ENCODE measurements around the gene NEMP2.

The NEMP2 gene

DNA sequence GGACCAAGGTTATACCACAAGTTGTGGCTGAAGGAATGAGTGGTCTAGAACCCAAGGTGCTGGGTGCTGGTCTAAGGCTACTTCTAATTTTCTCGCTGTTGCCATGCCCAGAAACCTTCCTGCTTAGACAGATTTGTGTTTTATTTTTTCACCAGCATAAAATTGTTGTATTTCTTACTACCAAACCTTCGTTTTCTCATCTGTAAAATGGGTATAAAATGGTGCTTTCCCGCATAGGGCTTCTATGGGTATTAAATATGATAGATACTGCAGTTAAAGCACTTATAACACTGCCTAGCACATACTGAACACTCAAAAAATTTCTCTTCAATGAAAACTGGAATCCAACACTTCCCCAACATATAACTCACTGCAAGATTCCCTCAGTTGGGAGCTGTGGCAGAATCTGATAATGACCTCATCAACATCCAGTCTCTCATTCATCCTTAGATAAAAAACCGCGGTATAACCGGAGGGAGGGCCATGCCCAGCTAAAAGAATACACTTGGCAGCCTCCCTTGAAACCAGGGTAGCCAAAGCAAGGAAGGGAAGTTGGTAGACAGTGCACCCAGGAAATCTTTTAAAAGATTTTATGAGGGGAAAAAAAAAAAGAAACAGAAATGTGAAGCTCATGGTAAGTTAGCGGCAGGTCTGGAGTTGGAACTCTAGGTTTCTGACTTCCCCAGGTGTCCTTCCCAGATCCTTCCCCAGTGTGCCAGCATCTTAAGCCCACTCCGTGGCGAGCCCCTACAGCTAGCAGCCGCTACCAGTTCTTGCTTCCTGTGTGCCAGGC lies 1.2 kb downstream of the NEMP2 start:
- no peak for TF ChIP-seq TAF1 (IDR thresholded peaks at IDR 0.05; ENCODE audit: low read depth)
- TF ChIP-seq TEAD4 (IDR thresholded peaks at IDR 0.05) = no peak
- no peak for TF ChIP-seq NFIC (IDR thresholded peaks at IDR 0.05)
- no peak for TF ChIP-seq CEBPB (IDR thresholded peaks at IDR 0.05)
- no peak for TF ChIP-seq EP300 (IDR thresholded peaks at IDR 0.05; ENCODE audit: borderline replicate concordance)
- no peak for TF ChIP-seq USF1 (IDR thresholded peaks at IDR 0.05)
- TF ChIP-seq CREB1 (IDR thresholded peaks at IDR 0.05; ENCODE audit: low read depth) = no peak
- TF ChIP-seq RAD21 (IDR thresholded peaks at IDR 0.05; ENCODE audit: low read depth) = no peak
- TF ChIP-seq EGR1 (IDR thresholded peaks at IDR 0.05) = no peak
- TF ChIP-seq YY1 (IDR thresholded peaks at IDR 0.05; ENCODE audit: low read depth) = no peak
- TF ChIP-seq FOXM1 (IDR thresholded peaks at IDR 0.05; ENCODE audit: borderline replicate concordance, low read depth) = no peak
- TF ChIP-seq, protein P1, sequence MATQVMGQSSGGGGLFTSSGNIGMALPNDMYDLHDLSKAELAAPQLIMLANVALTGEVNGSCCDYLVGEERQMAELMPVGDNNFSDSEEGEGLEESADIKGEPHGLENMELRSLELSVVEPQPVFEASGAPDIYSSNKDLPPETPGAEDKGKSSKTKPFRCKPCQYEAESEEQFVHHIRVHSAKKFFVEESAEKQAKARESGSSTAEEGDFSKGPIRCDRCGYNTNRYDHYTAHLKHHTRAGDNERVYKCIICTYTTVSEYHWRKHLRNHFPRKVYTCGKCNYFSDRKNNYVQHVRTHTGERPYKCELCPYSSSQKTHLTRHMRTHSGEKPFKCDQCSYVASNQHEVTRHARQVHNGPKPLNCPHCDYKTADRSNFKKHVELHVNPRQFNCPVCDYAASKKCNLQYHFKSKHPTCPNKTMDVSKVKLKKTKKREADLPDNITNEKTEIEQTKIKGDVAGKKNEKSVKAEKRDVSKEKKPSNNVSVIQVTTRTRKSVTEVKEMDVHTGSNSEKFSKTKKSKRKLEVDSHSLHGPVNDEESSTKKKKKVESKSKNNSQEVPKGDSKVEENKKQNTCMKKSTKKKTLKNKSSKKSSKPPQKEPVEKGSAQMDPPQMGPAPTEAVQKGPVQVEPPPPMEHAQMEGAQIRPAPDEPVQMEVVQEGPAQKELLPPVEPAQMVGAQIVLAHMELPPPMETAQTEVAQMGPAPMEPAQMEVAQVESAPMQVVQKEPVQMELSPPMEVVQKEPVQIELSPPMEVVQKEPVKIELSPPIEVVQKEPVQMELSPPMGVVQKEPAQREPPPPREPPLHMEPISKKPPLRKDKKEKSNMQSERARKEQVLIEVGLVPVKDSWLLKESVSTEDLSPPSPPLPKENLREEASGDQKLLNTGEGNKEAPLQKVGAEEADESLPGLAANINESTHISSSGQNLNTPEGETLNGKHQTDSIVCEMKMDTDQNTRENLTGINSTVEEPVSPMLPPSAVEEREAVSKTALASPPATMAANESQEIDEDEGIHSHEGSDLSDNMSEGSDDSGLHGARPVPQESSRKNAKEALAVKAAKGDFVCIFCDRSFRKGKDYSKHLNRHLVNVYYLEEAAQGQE (IDR thresholded peaks at IDR 0.05; ENCODE audit: low read depth) = no peak
- TF ChIP-seq, protein P2, sequence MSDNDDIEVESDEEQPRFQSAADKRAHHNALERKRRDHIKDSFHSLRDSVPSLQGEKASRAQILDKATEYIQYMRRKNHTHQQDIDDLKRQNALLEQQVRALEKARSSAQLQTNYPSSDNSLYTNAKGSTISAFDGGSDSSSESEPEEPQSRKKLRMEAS (IDR thresholded peaks at IDR 0.05) = no peak
- no peak for TF ChIP-seq TCF12 (IDR thresholded peaks at IDR 0.05; ENCODE audit: low read depth)
- TF ChIP-seq ZBTB7A (IDR thresholded peaks at IDR 0.05; ENCODE audit: low read depth) = no peak

- TF ChIP-seq, protein P1 (IDR thresholded peaks at IDR 0.05; ENCODE audit: low read depth) = no peak
- no peak for TF ChIP-seq CREB1 (IDR thresholded peaks at IDR 0.05; ENCODE audit: low read depth)
- TF ChIP-seq FOXM1 (IDR thresholded peaks at IDR 0.05; ENCODE audit: borderline replicate concordance, low read depth) = no peak
- TF ChIP-seq TAF1 (IDR thresholded peaks at IDR 0.05; ENCODE audit: low read depth) = no peak
- TF ChIP-seq, protein P2 (IDR thresholded peaks at IDR 0.05) = no peak
- no peak for TF ChIP-seq USF1 (IDR thresholded peaks at IDR 0.05)
Observed at GRCh38 chr2:190532581-190532980, 1.9 kb downstream of the NEMP2 start.

DNA sequence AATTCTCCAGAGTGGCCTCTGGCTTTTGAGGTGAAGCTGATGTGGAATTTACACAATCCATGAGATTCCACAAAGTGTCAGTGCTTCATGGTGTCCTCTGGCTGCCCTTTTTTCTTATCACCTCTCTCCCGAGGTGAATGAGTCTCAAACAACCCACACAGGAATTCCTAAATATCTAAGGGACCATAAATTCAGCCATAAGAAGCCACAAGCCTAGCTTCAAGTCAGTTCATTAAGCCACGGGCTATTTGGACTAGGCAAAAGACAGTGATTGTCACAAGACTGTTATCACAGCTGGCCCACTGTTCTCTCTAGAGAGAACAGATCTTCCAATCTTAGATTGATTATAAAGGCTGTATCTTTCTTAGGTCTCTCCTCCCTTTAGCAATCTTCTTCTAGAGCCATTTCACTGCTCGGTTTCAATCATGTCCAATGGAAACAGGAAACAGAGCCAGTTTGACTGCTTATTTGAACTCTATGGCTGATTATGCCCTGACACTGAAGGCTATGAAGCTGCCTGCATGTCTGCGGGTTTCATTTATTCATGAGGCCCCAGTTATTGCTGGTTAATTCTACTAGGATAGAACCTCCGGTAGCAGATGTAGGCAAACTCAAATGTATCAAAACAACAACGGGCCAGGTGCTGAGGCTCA lies 4.1 kb downstream of the NEMP2 start:
- TF ChIP-seq TCF12 (IDR thresholded peaks at IDR 0.05; ENCODE audit: low read depth) = no peak
- no peak for TF ChIP-seq TEAD4 (IDR thresholded peaks at IDR 0.05)
- no peak for TF ChIP-seq YY1 (IDR thresholded peaks at IDR 0.05; ENCODE audit: low read depth)

DNA sequence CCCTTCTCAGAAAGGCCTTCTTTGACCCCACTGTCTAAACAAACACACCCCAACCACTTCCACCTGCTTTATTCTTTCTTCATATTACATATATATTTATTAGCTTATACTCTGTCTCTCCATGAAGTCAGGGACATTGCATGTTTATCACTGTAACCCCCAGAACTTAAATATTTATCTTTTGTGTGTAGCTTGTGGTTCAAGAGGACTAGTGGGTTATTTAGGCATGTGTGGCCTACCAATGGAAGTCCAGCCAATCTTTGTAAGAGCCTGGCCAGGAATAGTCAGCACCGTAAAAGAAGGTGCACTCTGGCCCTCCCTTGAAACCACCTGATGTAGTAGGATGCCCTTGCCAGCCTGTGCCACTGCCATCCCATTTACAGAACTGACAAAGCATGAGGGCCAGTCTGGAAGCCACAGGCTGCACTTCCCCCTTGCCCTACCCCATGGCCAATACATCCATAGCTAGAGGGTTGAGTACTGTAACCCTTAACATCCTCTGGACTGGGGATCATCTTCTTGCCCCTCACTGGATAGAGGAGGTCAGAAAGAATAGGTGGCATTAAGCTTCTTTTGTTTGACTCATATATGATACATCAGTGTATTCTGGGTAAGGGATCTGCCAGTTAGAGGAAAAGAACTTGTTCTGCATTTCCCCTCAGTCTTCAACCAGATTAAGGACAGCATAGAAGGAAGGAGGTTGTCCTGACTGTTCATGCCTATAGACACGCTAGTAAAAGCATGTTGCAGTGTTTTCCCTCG lies 4.9 kb downstream of the NEMP2 start:
- TF ChIP-seq CREB1 (IDR thresholded peaks at IDR 0.05; ENCODE audit: low read depth) (no peak), TEAD4 (IDR thresholded peaks at IDR 0.05) (no peak), TCF12 (IDR thresholded peaks at IDR 0.05; ENCODE audit: low read depth) (no peak), CEBPB (IDR thresholded peaks at IDR 0.05) (no peak), YY1 (IDR thresholded peaks at IDR 0.05; ENCODE audit: low read depth) (no peak), USF1 (IDR thresholded peaks at IDR 0.05) (no peak), ZBTB7A (IDR thresholded peaks at IDR 0.05; ENCODE audit: low read depth) (no peak)
- TF ChIP-seq, protein P1 (IDR thresholded peaks at IDR 0.05; ENCODE audit: low read depth) = no peak
- TF ChIP-seq, protein P2 (IDR thresholded peaks at IDR 0.05) = no peak
